Transverse colon (tissue), 4 donors: ENCODE results near the gene SECISBP2. TPM values are rescaled to one million over a fixed set of nuclear protein-coding genes. Genes with fewer than 3 reads are reported as not detected.

Experiments
- DNase-seq: peaks from one replicate; pipeline ENCODE4 v3.0.0-alpha.2; 2019
- H3K27ac ChIP-seq, 4 donors: fragments of 200-600 bp; sonication (generic); 2 replicates each; pipeline ENCODE4 v1.5.1; 2016 to 2018; ENCODE audit warnings: inconsistent platforms in 4 of 4
- H3K27me3 ChIP-seq: fragments of 200-600 bp; sonication (generic); 2 replicates; pipeline ENCODE4 v1.5.1; 2017; ENCODE audit warnings: inconsistent platforms
- H3K36me3 ChIP-seq, 4 donors: fragments of 200-600 bp; sonication (generic); 2 replicates each; pipeline ENCODE4 v1.5.1; 2017 to 2019; ENCODE audit warnings: inconsistent platforms in 4 of 4
- H3K4me1 ChIP-seq, 4 donors: fragments of 200-600 bp; sonication (generic); 2 replicates each; pipeline ENCODE4 v1.5.1; 2017 to 2020; ENCODE audit warnings: inconsistent platforms in 4 of 4
- H3K4me3 ChIP-seq, 4 donors: fragments of 200-600 bp; sonication (generic); 1 replicate in 1 of 4; 2 replicates in 3 of 4; pipeline versions ENCODE4 v1.5.1 to v1.6.1; 2017 to 2019; ENCODE audit warnings: inconsistent platforms in 4 of 4
- H3K9me3 ChIP-seq, 2 donors: fragments of 200-600 bp; sonication (generic); 2 replicates each; pipeline ENCODE4 v1.5.1; 2017 to 2019; ENCODE audit warnings: inconsistent platforms in 2 of 2
- CTCF ChIP-seq, 5 experiments: fragments of 200-600 bp in 3 of 5; fragments of 450-650 bp in 2 of 5; sonication (generic) in 3 of 5; IDR thresholded peaks; 1 replicate in 2 of 5; 2 replicates in 3 of 5; pipeline ENCODE4 v1.5.1; 2016 to 2017; ENCODE audit warnings: antibody characterized with exemption in 5 of 5, inconsistent platforms in 3 of 5, mild to moderate bottlenecking in 2 of 5, moderate library complexity in 1 of 5
- EP300 ChIP-seq: sonication (generic); formaldehyde crosslinking; IDR thresholded peaks from one replicate; pipeline ENCODE4 v1.6.1; 2017; ENCODE audit warnings: antibody characterized with exemption, low read depth
- POLR2A ChIP-seq: fragments of 450-650 bp; IDR thresholded peaks from one replicate; pipeline ENCODE4 v1.6.1; 2016; ENCODE audit warnings: antibody characterized with exemption, mild to moderate bottlenecking, moderate library complexity
- POLR2AphosphoS5 ChIP-seq, 3 donors: sonication (generic); formaldehyde crosslinking; IDR thresholded peaks; one replicate each; pipeline ENCODE4 v1.6.1; 2016; ENCODE audit warnings: antibody characterized with exemption in 3 of 3
- WGBS, 2 donors: methylation state at CpG; one replicate each; pipeline ENCODE4 v1.1.5; 2018; ENCODE audit warnings: low coverage in 1 of 2; 5-methylcytosine and 5-hydroxymethylcytosine counted together
- in situ Hi-C, 4 donors: fragments of 200-750 bp; cut with MboI; loops; one replicate each; pipeline versions ENCODE4 v1.15.0 to v1.15.1; 2017; ENCODE audit warnings: low sequenced_read_pairs in 3 of 4, low pct_ligation_motif_present in 1 of 4, low pct_unique_long_range_greater_than_20kb in 1 of 4
- intact Hi-C: fragments of 100-400 bp; cut with DNase I; formaldehyde crosslinking; loops from one replicate; pipeline ENCODE4 v1.15.1; 2023; ENCODE audit warnings: low total_unique reads
- total RNA-seq, 4 donors: library from RNA; depleted of rRNA; stranded (reverse); fragments of >200 nt; gene quantifications; one replicate each; pipeline ENCODE4 v1.1.0, GENCODE V29; 2016

SECISBP2 gene
- total RNA-seq, 4 donors from 2014 or later = 46.8 to 127 (median 69.6) TPM

DNA sequence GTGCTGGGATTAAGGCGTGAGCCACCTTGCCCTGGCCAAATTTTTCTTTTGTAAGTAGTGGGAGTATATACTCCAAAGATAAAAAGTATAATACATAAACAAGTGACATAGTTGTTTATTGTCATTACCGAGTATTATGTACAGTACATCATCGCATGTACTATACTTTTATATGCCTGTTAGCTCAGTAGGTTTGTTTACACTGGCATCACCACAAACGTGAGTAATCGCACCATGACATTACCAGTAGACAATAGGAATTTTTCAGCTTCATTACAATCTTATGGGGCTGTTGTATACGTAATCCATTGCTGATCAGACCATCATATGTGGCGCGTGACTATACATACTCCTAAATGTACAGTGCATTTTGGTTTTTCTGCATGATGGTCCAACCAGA lies 9.8 kb downstream of the SECISBP2 start:
- TF ChIP-seq EP300 (no peak), CTCF (IDR thresholded peaks at IDR 0.05) (no peak), POLR2AphosphoS5 (IDR thresholded peaks at IDR 0.05) (no peak)
- no peaks in the 10 kb centered on the region for H3K9me3 ChIP-seq
- intact Hi-C loops = no loop called here
- in situ Hi-C loops = loop anchor here in 1 of 4 donors (25.0 kb wide), 1 partner anchor 209 kb away; no protein-coding TSS in a partner anchor
- no peak for DNase-seq
- H3K27me3 ChIP-seq = no peaks in the 10 kb centered on the region
- no peak overlapping the region for H3K4me3 ChIP-seq
- WGBS, 2 donors = 45 to 69% methylated on average over 7 to 8 of the region's 8 CpGs
- peaks cover 0 to 10% (median 3%) of the 10 kb centered on the region in 4 donors for H3K4me1 ChIP-seq
- peaks cover 0 to 54% (median 24%) of the 10 kb centered on the region in 4 donors for H3K36me3 ChIP-seq
- no peak overlapping the region for H3K27ac ChIP-seq

DNA sequence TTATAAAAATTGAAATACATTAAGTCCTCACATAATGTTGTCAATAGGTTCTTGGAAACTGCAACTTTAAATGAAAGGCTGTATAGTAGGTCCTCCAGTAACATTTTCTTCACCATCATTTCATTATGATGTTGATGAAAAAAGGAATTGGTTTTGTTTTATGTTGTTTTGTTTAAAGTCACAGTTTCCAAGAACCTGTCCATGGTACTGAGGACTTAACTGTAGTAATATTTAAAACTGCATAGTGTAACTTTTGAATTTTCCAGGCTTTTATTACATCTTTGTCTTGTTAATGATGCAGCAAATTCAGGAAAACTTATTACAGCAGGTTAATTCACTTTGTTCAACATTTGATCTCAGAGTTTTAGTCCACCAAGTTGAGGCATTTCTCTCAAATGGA lies 11.6 kb downstream of the SECISBP2 start:
- Histone ChIP-seq H3K4me3 (no peak overlapping the region), H3K36me3 (peaks cover 0 to 67% (median 33%) of the 10 kb centered on the region in 4 donors), H3K4me1 (no peaks in the 10 kb centered on the region), H3K9me3 (no peaks in the 10 kb centered on the region), H3K27ac (no peak overlapping the region), H3K27me3 (no peaks in the 10 kb centered on the region)
- in situ Hi-C loops (loop anchor here in 2 of 4 donors (10.0 to 25.0 kb wide), 2 partner anchors 207 to 215 kb away; no protein-coding TSS in a partner anchor), intact Hi-C loops (no loop called here)
- no peak for DNase-seq
- TF ChIP-seq POLR2AphosphoS5 (IDR thresholded peaks at IDR 0.05) (no peak), EP300 (no peak), CTCF (IDR thresholded peaks at IDR 0.05) (no peak), POLR2A (no peak)

DNA sequence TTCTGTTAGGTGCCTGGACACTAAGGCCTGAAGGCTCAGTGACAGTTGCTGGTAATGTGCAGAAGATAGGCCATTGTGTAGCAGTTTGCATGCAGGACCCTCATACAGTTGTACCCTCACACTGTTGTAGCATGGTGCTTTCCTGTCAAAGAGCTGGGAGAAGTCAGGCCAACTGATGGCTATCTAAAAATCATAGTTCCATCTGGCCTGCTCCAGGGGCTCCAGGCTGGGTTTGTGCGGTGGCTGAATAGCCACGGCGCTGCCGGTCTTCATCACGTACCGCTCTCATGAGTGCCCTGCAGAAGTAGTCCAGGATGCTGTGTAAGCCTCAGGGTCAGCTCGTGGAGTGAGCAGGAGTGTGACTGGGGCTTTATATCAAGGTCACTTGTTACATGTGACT lies 12.2 kb downstream of the SECISBP2 start:
- whole genome bisulfite sequencing, 2 donors = 91% methylated on average over 7 of the region's 7 CpGs; no CpG with 5 or more reads in 1 of the 2 donors
- in situ Hi-C loops (loop anchor here in 2 of 4 donors (10.0 to 25.0 kb wide), 2 partner anchors 207 to 214 kb away; no protein-coding TSS in a partner anchor), intact Hi-C loops (no loop called here)
- DNase-seq = no peak
- Histone ChIP-seq H3K27me3 (no peaks in the 10 kb centered on the region), H3K36me3 (peaks cover 0 to 69% (median 35%) of the 10 kb centered on the region in 4 donors), H3K9me3 (no peaks in the 10 kb centered on the region), H3K4me3 (no peak overlapping the region), H3K4me1 (no peaks in the 10 kb centered on the region), H3K27ac (no peak overlapping the region)
- no peak for TF ChIP-seq EP300
- no peak for TF ChIP-seq POLR2A
- no peak for TF ChIP-seq CTCF (IDR thresholded peaks at IDR 0.05)
- no peak for TF ChIP-seq POLR2AphosphoS5 (IDR thresholded peaks at IDR 0.05)

DNA sequence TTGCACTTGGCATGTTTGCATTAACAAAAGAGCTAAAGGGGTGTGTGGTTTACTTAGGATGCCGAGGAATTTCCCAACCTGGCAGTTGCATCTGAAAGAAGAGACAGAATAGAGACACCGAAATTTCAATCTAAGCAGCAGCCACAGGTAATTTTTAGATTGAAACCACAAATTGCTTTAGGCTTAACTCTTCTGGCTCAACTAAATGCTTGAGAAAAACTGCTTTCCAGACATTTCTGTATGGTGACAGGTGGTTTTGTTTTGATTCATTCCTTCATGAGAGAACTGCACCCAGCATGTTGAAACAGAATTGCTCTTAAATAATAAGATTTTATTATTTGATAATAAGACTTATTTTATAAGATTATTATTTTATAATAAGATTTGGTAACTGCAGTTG lies 21.5 kb downstream of the SECISBP2 start:
- Histone ChIP-seq H3K27ac (no peak overlapping the region), H3K36me3 (peaks cover 0 to 80% (median 36%) of the 10 kb centered on the region in 4 donors), H3K27me3 (no peaks in the 10 kb centered on the region), H3K4me3 (no peak overlapping the region), H3K4me1 (no peaks in the 10 kb centered on the region), H3K9me3 (no peaks in the 10 kb centered on the region)
- intact Hi-C loops (no loop called here), in situ Hi-C loops (loop anchor here in 2 of 4 donors (10.0 to 25.0 kb wide), 2 partner anchors 197 to 205 kb away; no protein-coding TSS in a partner anchor)
- DNase-seq = no peak
- no peak for TF ChIP-seq CTCF (IDR thresholded peaks at IDR 0.05)
- TF ChIP-seq POLR2AphosphoS5 (IDR thresholded peaks at IDR 0.05) = no peak
- no peak for TF ChIP-seq EP300
- TF ChIP-seq POLR2A = no peak
- WGBS, 2 donors = 71 to 86% methylated on average over 2 of the region's 2 CpGs
